Osteoblast (primary cell): ENCODE data around the gene MCUR1. TPM values are rescaled to one million over a fixed set of nuclear protein-coding genes. Genes with fewer than 3 reads are reported as not detected.
A peak's percentile ranks its signal among the peaks of the same experiment; 100 is the strongest.

Experiments used
- DNase-seq: peaks from one replicate; pipeline ENCODE4 v3.0.0; 2011; ENCODE audit warnings: low spot score, mixed read lengths; ENCODE audit not compliant: insufficient read length; ENCODE audit errors: missing footprints
- H2AFZ ChIP-seq: 2 replicates; pipeline ENCODE4 v1.6.0; 2011; ENCODE audit warnings: mild to moderate bottlenecking, low read length
- H3K27ac ChIP-seq: 2 replicates; pipeline ENCODE4 v1.5.1; 2011; ENCODE audit warnings: mild to moderate bottlenecking, low read depth, low read length, moderate library complexity
- H3K27me3 ChIP-seq: 2 replicates; pipeline ENCODE4 v1.6.0; 2012; ENCODE audit warnings: mild to moderate bottlenecking, control low read depth, inconsistent platforms, low read length, moderate library complexity; ENCODE audit not compliant: insufficient read depth
- H3K36me3 ChIP-seq: 2 replicates; pipeline ENCODE4 v1.5.1; 2011; ENCODE audit warnings: mild to moderate bottlenecking, low read length, control low read depth, moderate library complexity; ENCODE audit not compliant: insufficient read depth
- H3K4me1 ChIP-seq: 2 replicates; pipeline ENCODE4 v1.5.1; 2011; ENCODE audit warnings: mild to moderate bottlenecking, low read length, control low read depth, moderate library complexity; ENCODE audit not compliant: insufficient read depth
- H3K4me2 ChIP-seq: 2 replicates; pipeline ENCODE4 v1.6.0; 2011; ENCODE audit warnings: mild to moderate bottlenecking, low read length; ENCODE audit not compliant: insufficient read depth
- H3K4me3 ChIP-seq: fragments of 200-600 bp; sonication (generic); 3 replicates; pipeline ENCODE4 v1.5.1; 2012; ENCODE audit warnings: mild to moderate bottlenecking, low read length, inconsistent platforms; ENCODE audit not compliant: insufficient read depth
- H3K79me2 ChIP-seq: 2 replicates; pipeline ENCODE4 v1.6.0; 2012; ENCODE audit warnings: mild to moderate bottlenecking, low read length, control low read depth, inconsistent platforms; ENCODE audit not compliant: insufficient read depth
- H3K9me3 ChIP-seq: 2 replicates; pipeline ENCODE4 v1.5.1; 2011; ENCODE audit warnings: low read depth, low read length, control low read depth
- H4K20me1 ChIP-seq: 2 replicates; pipeline ENCODE4 v1.6.0; 2012; ENCODE audit warnings: mild to moderate bottlenecking, low read length, control low read depth; ENCODE audit not compliant: insufficient read depth
- total RNA-seq: library from RNA; depleted of rRNA; stranded (reverse); fragments of >200 nt; gene quantifications from 2 replicates; pipeline ENCODE4 v1.2.3, GENCODE V29; 2012
- TF ChIP-seq, protein P1 (sequence below): IDR thresholded peaks from 2 replicates; pipeline ENCODE4 v1.5.1; 2011; ENCODE audit warnings: mild to moderate bottlenecking, low read depth, low read length, moderate library complexity; ENCODE audit errors: extremely low read depth

The MCUR1 gene
- total RNA-seq, 1 donor, result 14.8 TPM

DNA sequence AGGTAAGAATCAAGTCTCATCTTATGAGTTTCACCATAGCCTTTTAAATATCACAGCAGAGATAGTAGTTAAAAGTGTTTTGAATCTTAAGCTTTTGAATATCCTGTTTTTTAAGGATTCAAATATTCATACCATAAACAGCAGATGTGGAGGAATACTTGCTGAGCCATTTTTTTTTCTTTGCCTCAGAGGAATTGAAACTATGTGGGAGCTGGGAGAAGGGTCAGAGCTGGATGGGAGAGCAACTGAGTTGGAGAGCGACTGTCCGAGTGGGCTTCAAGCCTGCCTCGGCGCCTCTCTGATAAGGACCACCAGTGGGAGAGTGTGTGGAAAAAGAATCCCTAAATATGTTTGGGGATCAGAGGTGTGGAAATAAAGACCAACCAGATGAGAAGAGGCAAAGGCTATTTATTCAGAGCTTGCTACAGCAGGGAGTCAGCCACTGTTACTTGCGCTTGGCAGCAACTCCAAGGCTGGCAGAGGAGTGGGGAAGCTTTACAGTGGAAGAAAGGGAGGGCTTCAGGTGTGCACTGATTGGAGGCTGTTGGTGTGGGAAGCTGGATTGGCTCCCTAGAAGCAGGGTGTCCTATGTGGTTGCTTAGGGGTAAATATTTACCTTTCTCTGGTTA, 34.3 kb upstream of the MCUR1 start:
- Histone ChIP-seq H3K4me3 (no peak overlapping the region), H2AFZ (no peak overlapping the region)
- no peak for DNase-seq

GRCh38 chr6:13847326-13848050, 33.1 kb upstream of the MCUR1 start:
- TF ChIP-seq, protein P1, sequence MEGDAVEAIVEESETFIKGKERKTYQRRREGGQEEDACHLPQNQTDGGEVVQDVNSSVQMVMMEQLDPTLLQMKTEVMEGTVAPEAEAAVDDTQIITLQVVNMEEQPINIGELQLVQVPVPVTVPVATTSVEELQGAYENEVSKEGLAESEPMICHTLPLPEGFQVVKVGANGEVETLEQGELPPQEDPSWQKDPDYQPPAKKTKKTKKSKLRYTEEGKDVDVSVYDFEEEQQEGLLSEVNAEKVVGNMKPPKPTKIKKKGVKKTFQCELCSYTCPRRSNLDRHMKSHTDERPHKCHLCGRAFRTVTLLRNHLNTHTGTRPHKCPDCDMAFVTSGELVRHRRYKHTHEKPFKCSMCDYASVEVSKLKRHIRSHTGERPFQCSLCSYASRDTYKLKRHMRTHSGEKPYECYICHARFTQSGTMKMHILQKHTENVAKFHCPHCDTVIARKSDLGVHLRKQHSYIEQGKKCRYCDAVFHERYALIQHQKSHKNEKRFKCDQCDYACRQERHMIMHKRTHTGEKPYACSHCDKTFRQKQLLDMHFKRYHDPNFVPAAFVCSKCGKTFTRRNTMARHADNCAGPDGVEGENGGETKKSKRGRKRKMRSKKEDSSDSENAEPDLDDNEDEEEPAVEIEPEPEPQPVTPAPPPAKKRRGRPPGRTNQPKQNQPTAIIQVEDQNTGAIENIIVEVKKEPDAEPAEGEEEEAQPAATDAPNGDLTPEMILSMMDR, result no peak
- no peaks in the 10 kb centered on the region for H3K4me1 ChIP-seq
- no peaks in the 10 kb centered on the region for H4K20me1 ChIP-seq
- no peak overlapping the region for H3K27ac ChIP-seq
- no peaks in the 10 kb centered on the region for H3K9me3 ChIP-seq
- no peak overlapping the region for H3K4me3 ChIP-seq
- DNase-seq, result no peak
- no peaks in the 10 kb centered on the region for H3K79me2 ChIP-seq
- H2AFZ ChIP-seq, result no peak overlapping the region
- peaks cover 8% of the 10 kb centered on the region for H3K27me3 ChIP-seq
- no peak overlapping the region for H3K4me2 ChIP-seq
- no peaks in the 10 kb centered on the region for H3K36me3 ChIP-seq

More for the DNA sequence above, 34.3 kb upstream of the MCUR1 start:
- Histone ChIP-seq H4K20me1 (no peaks in the 10 kb centered on the region), H3K4me2 (peak overlapping the region; percentile 38), H3K36me3 (no peaks in the 10 kb centered on the region), H3K27ac (no peak overlapping the region), H3K79me2 (no peaks in the 10 kb centered on the region), H3K9me3 (no peaks in the 10 kb centered on the region), H3K4me1 (no peaks in the 10 kb centered on the region), H3K27me3 (peaks cover 14% of the 10 kb centered on the region)
- TF ChIP-seq, protein P1, result no peak

- Histone ChIP-seq H3K79me2 (no peaks in the 10 kb centered on the region), H3K4me2 (no peak overlapping the region), H4K20me1 (no peaks in the 10 kb centered on the region), H3K36me3 (no peaks in the 10 kb centered on the region), H3K4me1 (no peaks in the 10 kb centered on the region), H3K4me3 (no peak overlapping the region), H2AFZ (no peak overlapping the region), H3K27me3 (peaks cover 8% of the 10 kb centered on the region), H3K27ac (no peak overlapping the region), H3K9me3 (no peaks in the 10 kb centered on the region)
- no peak for DNase-seq
- TF ChIP-seq, protein P1, result no peak
Observed at GRCh38 chr6:13846841-13847240, 32.5 kb upstream of the MCUR1 start.

GRCh38 chr6:13841936-13842335, 27.6 kb upstream of the MCUR1 start:
- no peaks in the 10 kb centered on the region for H3K79me2 ChIP-seq
- TF ChIP-seq, protein P1, result no peak
- no peak overlapping the region for H3K4me2 ChIP-seq

More at GRCh38 chr6:13841936-13842335, 27.6 kb upstream of the MCUR1 start:
- H2AFZ ChIP-seq, result no peak overlapping the region
- no peaks in the 10 kb centered on the region for H4K20me1 ChIP-seq
- no peak overlapping the region for H3K4me3 ChIP-seq
- no peaks in the 10 kb centered on the region for H3K36me3 ChIP-seq
- H3K9me3 ChIP-seq, result no peaks in the 10 kb centered on the region
- H3K4me1 ChIP-seq, result no peaks in the 10 kb centered on the region
- H3K27me3 ChIP-seq, result peaks cover under 1% of the 10 kb centered on the region
- no peak for DNase-seq
- H3K27ac ChIP-seq, result no peak overlapping the region
